D721Med (cell line): Measurements from ENCODE around the gene FAM174C.

Experiments
- DNase-seq: peaks from one replicate; pipeline ENCODE4 v3.0.0; 2011; ENCODE audit warnings: low spot score; ENCODE audit not compliant: insufficient read length
- FAIRE-seq: peaks from 2 replicates; lab custom pipeline; 2011; peaks lifted over from hg19 to GRCh38; lab: Jason Lieb, UNC
- CTCF ChIP-seq: IDR thresholded peaks from 2 replicates; pipeline ENCODE4 v1.5.1; 2012; ENCODE audit warnings: mild to moderate bottlenecking, control low read depth; ENCODE audit not compliant: insufficient read depth; ENCODE audit errors: missing control alignments

Gene FAM174C

GRCh38 chr19:1234955-1235380 lies 40.4 kb upstream of the FAM174C start:
- FAIRE-seq (no peak), DNase-seq (no peak)
- TF ChIP-seq CTCF: no peak

DNA sequence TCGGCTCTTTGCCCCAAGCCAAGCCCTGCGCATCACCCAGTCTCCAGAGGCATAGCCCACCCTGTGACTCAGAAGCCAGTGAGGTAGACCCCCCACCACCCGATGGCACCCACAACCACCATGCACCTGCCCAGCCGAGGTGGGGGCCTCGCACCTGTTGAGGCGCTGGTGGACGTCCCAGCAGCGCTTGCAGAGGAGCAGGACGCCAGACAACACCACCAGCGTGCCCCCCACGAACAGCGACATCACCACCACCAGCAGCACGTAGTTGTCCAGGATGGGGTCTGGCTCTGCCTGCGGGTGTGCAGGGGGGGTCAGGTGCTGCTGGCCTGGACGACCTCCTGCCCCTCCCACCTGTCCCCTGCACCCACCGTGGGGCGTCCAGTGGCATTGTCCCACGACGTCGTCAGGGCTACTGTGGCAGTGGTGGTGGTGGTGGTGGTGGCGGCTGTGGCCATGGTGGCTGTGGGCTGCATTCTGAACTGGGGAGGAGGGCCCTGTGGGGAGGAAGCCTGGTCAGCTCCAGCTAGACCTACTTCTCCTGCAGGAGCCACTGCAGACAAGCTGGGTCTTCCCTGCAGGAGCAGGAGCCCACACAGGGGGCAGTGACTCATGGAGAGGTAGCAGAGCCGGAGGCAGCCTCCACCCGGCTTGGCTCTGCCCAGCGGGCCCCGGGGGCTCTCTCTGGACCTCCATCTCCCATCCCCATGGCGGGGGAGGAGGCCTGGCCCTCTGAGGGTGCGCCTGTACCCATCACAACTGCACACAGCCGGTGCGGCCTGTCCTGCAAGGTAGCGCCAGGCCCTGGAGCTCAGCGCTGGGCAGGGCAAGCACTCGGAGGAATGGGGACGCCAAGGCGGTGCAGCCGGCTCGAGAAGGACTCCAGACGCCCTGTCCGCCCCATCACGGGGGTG lies 39.4 kb upstream of the FAM174C start:
- DNase-seq: no peak
- FAIRE-seq: no peak
- no peak for TF ChIP-seq CTCF

- no peak for DNase-seq
- TF ChIP-seq CTCF: no peak
- FAIRE-seq: no peak
These were observed 38.8 kb upstream of the FAM174C start for GRCh38 chr19:1236576-1236975.

- FAIRE-seq (no peak), DNase-seq (no peak)
- TF ChIP-seq CTCF: no peak
These were observed 38.2 kb upstream of the FAM174C start for GRCh38 chr19:1237027-1237659.

DNA sequence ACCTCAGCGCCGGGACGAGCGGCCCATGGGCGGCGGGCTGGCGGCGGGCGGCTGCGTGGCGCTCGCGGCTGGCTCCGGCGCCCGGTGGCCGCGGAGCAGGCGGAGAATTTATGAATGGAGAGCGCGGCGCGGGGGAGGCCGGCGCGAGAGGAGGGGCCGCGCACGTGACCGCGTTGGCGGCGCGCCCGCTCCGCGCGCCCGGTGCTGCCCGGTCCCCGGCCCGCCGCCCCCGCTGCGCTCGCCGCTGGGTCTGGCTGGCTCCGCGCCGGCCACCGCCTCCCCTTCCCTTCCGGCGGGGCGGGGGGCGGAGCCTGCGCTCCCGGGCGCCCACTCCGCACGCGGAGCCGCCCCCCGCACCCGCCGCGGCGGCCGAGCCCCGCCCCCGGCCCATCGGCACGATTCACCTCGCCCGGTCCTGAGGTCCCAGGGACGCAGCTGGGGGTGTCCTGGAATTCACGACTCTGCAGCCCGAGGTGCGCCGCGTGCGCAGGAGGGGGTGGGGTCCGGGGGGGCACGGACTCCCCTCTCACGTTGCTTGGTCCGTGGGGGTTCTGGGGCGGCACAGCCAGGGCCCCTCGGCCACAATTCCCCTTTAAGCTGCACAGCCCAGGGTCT lies 37.5 kb upstream of the FAM174C start, which contains the start of gene CBARP:
CBARP (minus strand) TSS at position 252 of the 615 bp plus-strand sequence. CDS start 1,905 bp downstream, outside the sequence.
- TF ChIP-seq CTCF: no peak
- DNase-seq: no peak
- no peak for FAIRE-seq

- DNase-seq (no peak), FAIRE-seq (no peak)
- no peak for TF ChIP-seq CTCF
These were observed 36.7 kb upstream of the FAM174C start for GRCh38 chr19:1238369-1239303.
